HG03575 (cell line): ENCODE results near the gene ADAMTSL1.

Source experiments
- ATAC-seq: cut with Tn5 transposase; IDR thresholded peaks from one replicate; pipeline ENCODE4 v1.9.1; 2021; ENCODE audit not compliant: unreplicated experiment, insufficient number of reproducible peaks, low FRiP score; ENCODE audit errors: extremely low read depth

Gene ADAMTSL1

GRCh38 chr9:18457510-18457909 lies 16.4 kb upstream of the ADAMTSL1 start:
- ATAC-seq: no peak

GRCh38 chr9:18459962-18460584 lies 13.9 kb upstream of the ADAMTSL1 start:
- ATAC-seq: no peak

GRCh38 chr9:18461496-18461895 lies 12.5 kb upstream of the ADAMTSL1 start:
- no peak for ATAC-seq

- ATAC-seq: no peak
Observed at GRCh38 chr9:18463991-18464390, 10.0 kb upstream of the ADAMTSL1 start.

GRCh38 chr9:18466101-18466500 lies 7.9 kb upstream of the ADAMTSL1 start:
- ATAC-seq: no peak

- ATAC-seq: no peak
Observed at GRCh38 chr9:18467696-18468095, 6.3 kb upstream of the ADAMTSL1 start.

GRCh38 chr9:18472435-18472834 lies 1.5 kb upstream of the ADAMTSL1 start:
- no peak for ATAC-seq

- no peak for ATAC-seq
Observed at GRCh38 chr9:18472841-18473251, 1.1 kb upstream of the ADAMTSL1 start.

- ATAC-seq: no peak
Observed at GRCh38 chr9:18474783-18475182, 830 bp downstream of the ADAMTSL1 start.

GRCh38 chr9:18477121-18477660 lies 3.2 kb downstream of the ADAMTSL1 start:
- no peak for ATAC-seq

- ATAC-seq: no peak
Observed at GRCh38 chr9:18477719-18478118, 3.8 kb downstream of the ADAMTSL1 start.

GRCh38 chr9:18478501-18479361 lies 4.8 kb downstream of the ADAMTSL1 start:
- ATAC-seq: no peak

- no peak for ATAC-seq
Observed at GRCh38 chr9:18479405-18479804, 5.5 kb downstream of the ADAMTSL1 start.

GRCh38 chr9:18480662-18481093 lies 6.7 kb downstream of the ADAMTSL1 start:
- no peak for ATAC-seq

GRCh38 chr9:18482371-18482770 lies 8.4 kb downstream of the ADAMTSL1 start:
- ATAC-seq: no peak

- ATAC-seq: no peak
Observed at GRCh38 chr9:18485714-18486113, 11.8 kb downstream of the ADAMTSL1 start.

- ATAC-seq: no peak
Observed at GRCh38 chr9:18487611-18488010, 13.7 kb downstream of the ADAMTSL1 start.

- no peak for ATAC-seq
Observed at GRCh38 chr9:18488886-18489285, 14.9 kb downstream of the ADAMTSL1 start.

GRCh38 chr9:18489861-18490260 lies 15.9 kb downstream of the ADAMTSL1 start:
- no peak for ATAC-seq
